GM19324 (cell line): ENCODE measurements around the gene ACAP2.
"Not testable (repeated sequence)": the region's sequence is repeated elsewhere in the genome, so short reads cannot be mapped to it uniquely, and the experiment has no call there.

Experiments used
- ATAC-seq: cut with Tn5 transposase; IDR thresholded peaks from one replicate; pipeline ENCODE4 v1.9.1; 2021; ENCODE audit warnings: mild to moderate bottlenecking, moderate library complexity; ENCODE audit not compliant: unreplicated experiment, low FRiP score

Gene ACAP2

DNA sequence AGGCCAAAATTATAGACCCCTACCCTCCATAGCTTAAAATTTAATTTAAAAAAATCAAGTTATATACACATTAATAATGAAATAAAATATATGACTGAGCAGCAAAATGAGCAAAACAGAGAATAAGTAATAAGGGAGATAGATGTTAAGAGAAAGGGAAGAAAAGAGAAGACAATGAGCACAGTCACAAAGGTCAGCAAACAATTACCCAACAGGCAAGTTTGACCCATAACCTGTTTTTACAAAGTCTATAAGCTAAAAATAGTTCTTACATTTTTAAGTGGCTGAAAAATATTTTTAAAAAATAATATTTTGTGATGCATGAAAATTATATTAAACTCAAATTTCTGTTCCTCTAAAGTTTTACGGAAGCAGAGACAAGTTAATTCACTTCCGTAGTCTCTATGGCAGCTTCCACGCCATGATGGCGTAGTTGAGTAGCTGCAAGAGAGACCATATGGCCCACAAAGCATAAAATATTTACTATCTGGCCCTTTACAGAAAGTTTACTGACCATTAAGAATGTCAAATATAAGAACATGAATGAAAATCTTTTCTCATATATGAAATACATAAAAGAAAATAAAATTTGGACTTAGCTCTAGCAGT, 47.5 kb downstream of the ACAP2 start:
- ATAC-seq: no peak

DNA sequence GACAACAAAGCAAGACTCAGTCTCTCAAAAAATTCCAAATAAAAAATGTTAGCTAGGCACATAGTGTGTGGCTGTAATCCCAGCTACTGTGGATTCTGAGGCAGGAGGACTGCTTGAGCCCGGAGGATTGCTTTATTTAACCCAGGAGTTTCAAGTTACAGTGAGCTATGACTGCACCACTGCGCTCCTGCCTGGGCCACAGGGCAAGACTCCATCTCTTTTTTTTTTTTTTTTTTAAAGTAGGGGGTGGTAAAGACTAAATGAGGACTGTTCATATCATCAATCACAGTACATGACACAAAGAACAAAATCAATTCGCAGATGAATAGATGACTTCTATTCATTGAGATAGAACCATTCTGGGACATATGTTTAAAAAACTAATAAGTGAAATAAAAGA, 48.1 kb downstream of the ACAP2 start:
- ATAC-seq: no peak

- ATAC-seq: peak; percentile 55
These were observed 48.8 kb downstream of the ACAP2 start for GRCh38 chr3:195394024-195394423.

GRCh38 chr3:195388380-195388779, 54.4 kb downstream of the ACAP2 start:
- no peak for ATAC-seq

GRCh38 chr3:195386739-195387138, 56.1 kb downstream of the ACAP2 start:
- ATAC-seq: no peak

- no peak for ATAC-seq
These were observed 57.3 kb downstream of the ACAP2 start for GRCh38 chr3:195385526-195385925.

GRCh38 chr3:195384952-195385351, 57.9 kb downstream of the ACAP2 start:
- ATAC-seq: no peak

GRCh38 chr3:195372220-195372619, 70.6 kb downstream of the ACAP2 start:
- no peak for ATAC-seq

DNA sequence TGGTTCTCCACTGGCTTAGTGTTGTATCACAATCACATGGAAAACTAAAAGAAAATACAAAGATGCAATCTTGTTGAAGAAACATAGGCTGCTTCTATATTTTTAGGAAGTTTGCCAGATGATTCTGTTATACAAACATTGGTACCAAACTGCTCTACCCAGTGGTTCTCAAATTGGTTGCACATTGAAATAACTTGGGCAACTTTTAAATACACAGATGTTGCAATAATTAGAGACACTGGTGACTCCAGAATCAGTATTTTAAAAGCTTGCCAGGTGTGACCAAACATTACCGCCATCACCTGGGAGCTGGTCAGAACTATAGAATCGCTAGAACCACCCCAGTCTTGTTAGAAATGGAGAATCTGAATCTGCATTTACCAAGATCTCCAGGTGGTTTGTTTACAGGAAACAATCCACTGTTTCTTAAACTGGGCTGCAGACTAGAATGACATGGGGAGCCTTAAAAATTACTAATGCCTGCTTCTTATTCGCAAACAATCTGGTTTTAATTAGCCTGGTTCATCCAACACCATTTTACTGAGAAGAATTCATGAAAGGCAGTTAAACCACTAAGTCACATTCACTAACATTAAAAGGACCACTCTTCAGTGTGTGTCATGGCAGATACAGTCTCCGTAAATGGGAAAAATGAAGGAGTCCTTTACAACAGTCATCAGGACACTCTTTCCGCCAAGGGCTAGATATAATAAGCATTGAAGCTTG, 76.5 kb downstream of the ACAP2 start:
- ATAC-seq: no peak

DNA sequence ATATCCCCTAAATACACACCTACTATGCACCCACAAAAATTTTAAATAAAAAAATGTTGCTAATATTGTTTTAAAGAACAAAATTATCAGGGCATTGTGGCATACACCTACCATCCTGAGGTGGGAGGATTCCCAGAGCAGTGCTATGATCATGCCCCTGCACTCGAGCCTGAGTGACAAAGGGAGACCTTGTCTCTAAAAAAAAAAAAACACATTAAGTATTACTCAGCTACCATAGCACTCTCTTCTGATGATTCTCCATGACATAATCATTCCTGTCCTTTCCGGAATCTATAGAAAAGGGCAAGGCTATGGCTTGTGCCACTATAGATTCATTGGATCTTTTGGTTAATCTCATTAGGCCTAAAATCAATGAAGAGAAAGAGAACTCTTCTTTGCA, 77.4 kb downstream of the ACAP2 start:
- no peak for ATAC-seq

DNA sequence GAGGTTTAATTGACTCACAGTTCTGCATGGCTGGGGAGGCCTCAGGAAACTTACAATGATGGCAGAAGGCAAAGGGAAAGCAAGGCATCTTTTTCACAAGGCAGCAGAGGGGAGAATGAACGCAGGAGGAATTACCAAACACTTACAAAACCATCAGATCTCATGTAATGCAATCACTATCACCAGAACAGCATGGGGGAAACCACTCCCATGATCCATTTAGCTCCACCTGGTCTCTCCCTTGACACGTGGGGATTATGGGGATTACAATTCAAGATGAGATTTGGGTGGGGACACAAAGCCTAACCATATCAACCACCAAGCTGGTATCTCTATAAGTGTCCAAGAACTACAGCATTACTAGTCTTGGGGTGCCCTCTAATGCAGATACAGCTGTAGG, 85.0 kb downstream of the ACAP2 start:
- ATAC-seq: not testable (repeated sequence)

GRCh38 chr3:195356151-195357086, 86.4 kb downstream of the ACAP2 start:
- ATAC-seq: no peak

- ATAC-seq: not testable (repeated sequence)
These were observed 88.8 kb downstream of the ACAP2 start for GRCh38 chr3:195354009-195354408.

DNA sequence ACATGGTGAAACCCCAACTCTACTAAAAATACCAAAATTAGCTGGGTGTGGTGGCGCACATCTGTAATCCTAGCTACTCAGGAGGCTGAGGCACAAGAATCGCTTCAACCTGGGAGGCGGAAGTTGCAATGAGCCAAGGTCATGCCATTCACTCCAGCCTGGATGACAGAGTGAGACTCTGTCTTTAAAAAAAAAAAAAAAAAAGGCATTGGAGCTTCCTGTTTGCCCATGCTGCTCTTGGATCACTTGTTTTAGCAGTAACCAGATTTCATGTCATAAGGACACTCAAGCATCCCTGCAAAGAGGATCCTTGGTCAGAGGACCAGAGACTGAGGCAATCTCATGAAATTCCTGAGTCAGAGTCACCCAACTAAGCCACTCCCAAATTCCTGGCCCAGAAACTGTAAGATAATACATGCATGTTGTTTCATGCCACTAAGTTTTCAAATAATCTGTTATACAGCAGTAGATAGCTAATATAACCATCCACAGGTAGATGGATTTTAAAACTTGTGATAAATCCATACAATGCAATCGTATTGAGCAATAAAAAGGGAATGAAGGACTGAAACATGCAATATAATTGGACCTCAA, 89.8 kb downstream of the ACAP2 start:
- no peak for ATAC-seq

DNA sequence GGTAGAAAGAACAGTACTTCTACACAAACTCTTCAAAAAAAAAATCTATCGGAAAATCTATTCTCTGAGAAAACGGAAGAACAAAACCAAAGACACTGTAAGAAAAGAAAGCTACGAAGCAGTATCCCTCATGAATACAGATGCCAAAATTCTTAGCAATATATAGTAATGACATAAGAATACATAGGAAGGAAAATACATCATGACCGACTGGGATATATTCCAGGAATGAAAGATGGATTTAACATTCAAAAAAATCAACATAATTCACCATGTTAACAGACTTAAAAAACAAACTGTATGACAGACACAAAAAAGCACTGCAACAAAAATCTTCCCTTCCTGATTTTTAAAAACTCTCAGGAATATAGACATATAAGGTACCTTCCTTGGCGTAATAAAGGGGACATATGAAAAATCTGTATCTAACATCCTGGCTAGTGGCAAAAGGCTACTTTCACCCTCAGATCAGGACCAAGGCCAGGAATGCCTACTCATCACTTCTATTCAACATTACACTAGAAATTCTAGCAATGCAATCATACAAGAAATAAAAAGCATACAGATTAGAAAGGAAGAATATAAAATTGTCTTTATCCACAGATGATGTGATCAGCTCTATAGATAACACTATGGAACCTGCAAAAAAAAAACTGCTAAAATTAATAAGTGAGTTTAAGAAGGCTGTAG, 94.2 kb downstream of the ACAP2 start:
- no peak for ATAC-seq

GRCh38 chr3:195337747-195338146, 105.1 kb downstream of the ACAP2 start:
- no peak for ATAC-seq

GRCh38 chr3:195334967-195335366, 107.9 kb downstream of the ACAP2 start:
- no peak for ATAC-seq

GRCh38 chr3:195319060-195319459, 123.8 kb downstream of the ACAP2 start:
- no peak for ATAC-seq

- ATAC-seq: no peak
These were observed 130.1 kb downstream of the ACAP2 start for GRCh38 chr3:195312714-195313113.

DNA sequence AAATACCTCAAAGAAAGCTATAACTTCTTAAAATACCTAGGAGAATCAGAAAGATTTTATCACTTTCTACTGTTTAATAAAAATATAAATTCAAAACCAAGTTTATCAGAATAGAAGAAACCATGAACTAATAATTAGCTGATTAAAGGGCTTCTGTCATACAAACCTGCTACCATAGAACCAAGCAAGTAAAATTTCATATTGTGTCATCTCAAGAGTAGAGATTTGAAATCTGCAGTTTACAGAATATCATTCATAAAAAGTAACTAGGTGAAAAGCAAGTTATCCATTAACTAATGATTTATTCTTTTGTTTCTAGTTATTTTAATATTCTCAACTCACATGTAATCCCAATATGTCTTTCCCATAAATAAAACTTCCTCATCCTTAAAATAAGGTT, 135.1 kb downstream of the ACAP2 start:
- no peak for ATAC-seq
